Measurements from ENCODE around the gene HNRNPD. TPM values are rescaled to one million over a fixed set of nuclear protein-coding genes. Genes with fewer than 3 reads are reported as not detected.
"Not testable (repeated sequence)": the region's sequence is repeated elsewhere in the genome, so short reads cannot be mapped to it uniquely, and the experiment has no call there.

Gene HNRNPD
- total and polyA plus RNA-seq, 2 experiments from 2014 or later: 245 to 768 TPM

- Mint-ChIP-seq H3K27ac (no peak overlapping the region), H3K36me3 (ENCODE audit: low read depth) (no peaks in the 10 kb centered on the region), H3K4me1 (peaks cover 3% of the 10 kb centered on the region; the same call in 2 of the 3 replicates), H3K4me3 (no peak overlapping the region), H3K27me3 (ENCODE audit: insufficient read depth, low read depth, poor library complexity) (peaks cover 4% of the 10 kb centered on the region), H3K9me3 (no peaks in the 10 kb centered on the region)
- H3K9me2 ChIP-seq (ENCODE audit: insufficient read depth): no peaks in the 10 kb centered on the region
- H3K27me3 ChIP-seq (ENCODE audit: insufficient read depth): no peaks in the 10 kb centered on the region
- no peak overlapping the region for H3K4me3 ChIP-seq
- H3K79me2 ChIP-seq (replicated peaks; ENCODE audit: insufficient read depth): no peaks in the 10 kb centered on the region
- TF ChIP-seq STAT1 (IDR thresholded peaks at IDR 0.05; ENCODE audit: unreplicated experiment) (no peak), JUNB (IDR thresholded peaks at IDR 0.05; ENCODE audit: unreplicated experiment) (no peak), CTCF (conservative IDR thresholded peaks at IDR 0.05; ENCODE audit: low read depth in 2 of 2) (no peak), ETS1 (IDR thresholded peaks at IDR 0.05) (no peak), CREB1 (CRISPR knock-in tag; IDR thresholded peaks at IDR 0.05; ENCODE audit: low read depth) (no peak), EZH2phosphoT487 (IDR thresholded peaks at IDR 0.05; ENCODE audit: unreplicated experiment) (no peak)
- H3K4me1 ChIP-seq (ENCODE audit: insufficient read depth): no peaks in the 10 kb centered on the region
- no peak overlapping the region for H2AFZ ChIP-seq
- H3F3A ChIP-seq (replicated peaks; ENCODE audit: low read depth): no peaks in the 10 kb centered on the region
- DNase-seq (ENCODE audit: low spot score): no peak
- no peak overlapping the region for H3K27ac ChIP-seq (ENCODE audit: low read depth)
- H3K4me2 ChIP-seq: no peak overlapping the region
- H3K36me3 ChIP-seq (ENCODE audit: insufficient read depth): no peaks in the 10 kb centered on the region
- ATAC-seq: no peak
- H4K20me1 ChIP-seq (replicated peaks; ENCODE audit: insufficient read depth): no peaks in the 10 kb centered on the region
Observed at GRCh38 chr4:82394896-82395295, 21.1 kb upstream of the HNRNPD start.

- not testable (repeated sequence) for H3K27ac ChIP-seq (ENCODE audit: low read depth); H3F3A ChIP-seq (replicated peaks; ENCODE audit: low read depth); H3K36me3 ChIP-seq (ENCODE audit: insufficient read depth); H3K36me3 Mint-ChIP-seq (ENCODE audit: low read depth); H3K4me1 Mint-ChIP-seq; H3K27me3 Mint-ChIP-seq (ENCODE audit: insufficient read depth, low read depth, poor library complexity); H3K4me1 ChIP-seq (ENCODE audit: insufficient read depth); H3K4me2 ChIP-seq; H3K9me2 ChIP-seq (ENCODE audit: insufficient read depth); H2AFZ ChIP-seq; H3K4me3 ChIP-seq; H4K20me1 ChIP-seq (replicated peaks; ENCODE audit: insufficient read depth); H3K79me2 ChIP-seq (replicated peaks; ENCODE audit: insufficient read depth); DNase-seq (ENCODE audit: low spot score); ATAC-seq; H3K27ac Mint-ChIP-seq; H3K27me3 ChIP-seq (ENCODE audit: insufficient read depth); H3K4me3 Mint-ChIP-seq
- peaks cover 17% of the 10 kb centered on the region for H3K9me3 Mint-ChIP-seq
Observed at GRCh38 chr4:82390061-82390460, 16.3 kb upstream of the HNRNPD start.

GRCh38 chr4:82388405-82388804 is 14.6 kb upstream of the HNRNPD start:
- no peaks in the 10 kb centered on the region for H3F3A ChIP-seq (replicated peaks; ENCODE audit: low read depth)
- no peak overlapping the region for H2AFZ ChIP-seq
- H3K4me3 ChIP-seq: no peak overlapping the region
- H3K27me3 Mint-ChIP-seq (ENCODE audit: insufficient read depth, low read depth, poor library complexity): peaks cover 4% of the 10 kb centered on the region
- H3K36me3 Mint-ChIP-seq (ENCODE audit: low read depth): peaks cover 5% of the 10 kb centered on the region; the same call in 2 of the 3 replicates
- DNase-seq (ENCODE audit: low spot score) (no peak), ATAC-seq (peak; percentile 58; the same call in 2 of the 3 replicates)
- H3K9me2 ChIP-seq (ENCODE audit: insufficient read depth): peaks cover 9% of the 10 kb centered on the region; the same call in 1 of the 2 replicates
- TF ChIP-seq STAT1 (IDR thresholded peaks at IDR 0.05; ENCODE audit: unreplicated experiment) (no peak), CREB1 (CRISPR knock-in tag; IDR thresholded peaks at IDR 0.05; ENCODE audit: low read depth) (no peak), EZH2 (IDR thresholded peaks at IDR 0.05; ENCODE audit: low read depth, unreplicated experiment) (no peak), CTCF (conservative IDR thresholded peaks at IDR 0.05; ENCODE audit: low read depth in 2 of 2) (peak in 1 of 2 experiments; percentile 50; a peak in 2 of 4 replicates), NANOG (IDR thresholded peaks at IDR 0.05; ENCODE audit: borderline replicate concordance) (no peak), ZNF331 (CRISPR knock-in tag; IDR thresholded peaks at IDR 0.05; ENCODE audit: low read depth) (no peak), EZH2phosphoT487 (IDR thresholded peaks at IDR 0.05; ENCODE audit: unreplicated experiment) (no peak)
- H3K4me2 ChIP-seq: no peak overlapping the region
- no peak overlapping the region for H3K27ac ChIP-seq (ENCODE audit: low read depth)
- no peaks in the 10 kb centered on the region for H3K27me3 ChIP-seq (ENCODE audit: insufficient read depth)
- H3K4me3 Mint-ChIP-seq: no peak overlapping the region
- H3K9me3 Mint-ChIP-seq: peaks cover 20% of the 10 kb centered on the region
- no peaks in the 10 kb centered on the region for H3K4me1 ChIP-seq (ENCODE audit: insufficient read depth)
- no peaks in the 10 kb centered on the region; the same call in 1 of the 2 replicates for H3K36me3 ChIP-seq (ENCODE audit: insufficient read depth)
- peaks cover 7% of the 10 kb centered on the region; the same call in 2 of the 3 replicates for H3K4me1 Mint-ChIP-seq
- no peaks in the 10 kb centered on the region for H3K79me2 ChIP-seq (replicated peaks; ENCODE audit: insufficient read depth)
- H3K27ac Mint-ChIP-seq: no peak overlapping the region
- no peaks in the 10 kb centered on the region for H4K20me1 ChIP-seq (replicated peaks; ENCODE audit: insufficient read depth)

GRCh38 chr4:82386312-82386711 is 12.5 kb upstream of the HNRNPD start:
- not testable (repeated sequence) for H3K27ac ChIP-seq (ENCODE audit: low read depth); H3K36me3 ChIP-seq (ENCODE audit: insufficient read depth); H3K27me3 Mint-ChIP-seq (ENCODE audit: insufficient read depth, low read depth, poor library complexity); H3K4me3 Mint-ChIP-seq; H3K4me3 ChIP-seq; ATAC-seq; DNase-seq (ENCODE audit: low spot score); H3K36me3 Mint-ChIP-seq (ENCODE audit: low read depth); H4K20me1 ChIP-seq (replicated peaks; ENCODE audit: insufficient read depth); H3K27me3 ChIP-seq (ENCODE audit: insufficient read depth); H2AFZ ChIP-seq; H3K4me1 Mint-ChIP-seq; H3K4me2 ChIP-seq; H3K4me1 ChIP-seq (ENCODE audit: insufficient read depth); H3K79me2 ChIP-seq (replicated peaks; ENCODE audit: insufficient read depth); H3F3A ChIP-seq (replicated peaks; ENCODE audit: low read depth); H3K9me2 ChIP-seq (ENCODE audit: insufficient read depth); H3K27ac Mint-ChIP-seq
- H3K9me3 Mint-ChIP-seq: peaks cover 29% of the 10 kb centered on the region

All from GM23338 (cell line).